Rectal smooth muscle tissue (tissue), 1 donor: ENCODE results near the gene TIMM23.
"Not testable (repeated sequence)": the region's sequence is repeated elsewhere in the genome, so short reads cannot be mapped to it uniquely, and the experiment has no call there.

Experiments used
- H3K27ac ChIP-seq: one replicate; pipeline ENCODE4 v1.7.0; 2013; ENCODE audit warnings: low read depth, low read length, inconsistent platforms
- H3K27me3 ChIP-seq: one replicate; pipeline ENCODE4 v1.7.0; 2013; ENCODE audit warnings: low read length; ENCODE audit not compliant: control insufficient read depth, insufficient read depth
- H3K36me3 ChIP-seq: one replicate; pipeline ENCODE4 v1.7.0; 2013; ENCODE audit warnings: low read length; ENCODE audit not compliant: control insufficient read depth, insufficient read depth
- H3K4me1 ChIP-seq: one replicate; pipeline ENCODE4 v1.7.0; 2013; ENCODE audit warnings: low read length; ENCODE audit not compliant: control insufficient read depth, insufficient read depth
- H3K4me3 ChIP-seq: one replicate; pipeline ENCODE4 v1.7.0; 2013; ENCODE audit warnings: low read length
- H3K9ac ChIP-seq: one replicate; pipeline ENCODE4 v1.7.0; 2013; ENCODE audit warnings: low read length

Gene TIMM23

GRCh38 chr10:46000538-46000937 lies 28.2 kb downstream of the TIMM23 start:
- Histone ChIP-seq H3K9ac (no peak overlapping the region), H3K36me3 (peaks cover 11% of the 10 kb centered on the region), H3K4me3 (no peak overlapping the region), H3K27me3 (no peaks in the 10 kb centered on the region), H3K4me1 (no peaks in the 10 kb centered on the region), H3K27ac (no peak overlapping the region)

GRCh38 chr10:46001187-46001756 lies 29.0 kb downstream of the TIMM23 start:
- no peaks in the 10 kb centered on the region for H3K27me3 ChIP-seq
- H3K36me3 ChIP-seq = peaks cover 17% of the 10 kb centered on the region
- no peaks in the 10 kb centered on the region for H3K4me1 ChIP-seq
- no peak overlapping the region for H3K9ac ChIP-seq
- H3K4me3 ChIP-seq = no peak overlapping the region
- H3K27ac ChIP-seq = no peak overlapping the region

- not testable (repeated sequence) for H3K9ac ChIP-seq, H3K4me1 ChIP-seq, H3K27me3 ChIP-seq, H3K4me3 ChIP-seq, H3K27ac ChIP-seq
- peaks cover 21% of the 10 kb centered on the region for H3K36me3 ChIP-seq
Measured at GRCh38 chr10:46002189-46002687, 29.9 kb downstream of the TIMM23 start.

GRCh38 chr10:46002916-46003693 lies 30.8 kb downstream of the TIMM23 start:
- Histone ChIP-seq H3K4me1 (no peaks in the 10 kb centered on the region), H3K27ac (no peak overlapping the region), H3K4me3 (no peak overlapping the region), H3K36me3 (peaks cover 25% of the 10 kb centered on the region), H3K9ac (no peak overlapping the region), H3K27me3 (no peaks in the 10 kb centered on the region)

GRCh38 chr10:46004963-46005362 lies 32.7 kb downstream of the TIMM23 start:
- H3K27ac ChIP-seq = no peak overlapping the region
- H3K4me1 ChIP-seq = no peaks in the 10 kb centered on the region
- H3K9ac ChIP-seq = no peak overlapping the region
- H3K27me3 ChIP-seq = no peaks in the 10 kb centered on the region
- peaks cover 42% of the 10 kb centered on the region for H3K36me3 ChIP-seq
- no peak overlapping the region for H3K4me3 ChIP-seq

- H3K9ac ChIP-seq = no peak overlapping the region
- no peaks in the 10 kb centered on the region for H3K4me1 ChIP-seq
- no peak overlapping the region for H3K27ac ChIP-seq
- peaks cover 46% of the 10 kb centered on the region for H3K36me3 ChIP-seq
- H3K4me3 ChIP-seq = no peak overlapping the region
- no peaks in the 10 kb centered on the region for H3K27me3 ChIP-seq
Measured at GRCh38 chr10:46005383-46005782, 33.1 kb downstream of the TIMM23 start.

GRCh38 chr10:46006219-46006618 lies 33.9 kb downstream of the TIMM23 start:
- H3K36me3 ChIP-seq = peaks cover 52% of the 10 kb centered on the region
- H3K27ac ChIP-seq = no peak overlapping the region
- no peaks in the 10 kb centered on the region for H3K4me1 ChIP-seq
- H3K4me3 ChIP-seq = no peak overlapping the region
- no peaks in the 10 kb centered on the region for H3K27me3 ChIP-seq
- no peak overlapping the region for H3K9ac ChIP-seq

GRCh38 chr10:46012746-46013145 lies 40.5 kb downstream of the TIMM23 start:
- Histone ChIP-seq H3K27me3 (no peaks in the 10 kb centered on the region), H3K27ac (no peak overlapping the region), H3K36me3 (peaks cover 54% of the 10 kb centered on the region), H3K9ac (no peak overlapping the region), H3K4me3 (no peak overlapping the region), H3K4me1 (no peaks in the 10 kb centered on the region)

- Histone ChIP-seq H3K27ac (no peak overlapping the region), H3K4me3 (no peak overlapping the region), H3K27me3 (no peaks in the 10 kb centered on the region), H3K36me3 (peaks cover 40% of the 10 kb centered on the region), H3K9ac (no peak overlapping the region), H3K4me1 (no peaks in the 10 kb centered on the region)
Measured at GRCh38 chr10:46014206-46014605, 41.9 kb downstream of the TIMM23 start.

- Histone ChIP-seq H3K4me1 (no peaks in the 10 kb centered on the region), H3K4me3 (no peak overlapping the region), H3K27me3 (no peaks in the 10 kb centered on the region), H3K27ac (no peak overlapping the region), H3K9ac (no peak overlapping the region), H3K36me3 (peaks cover 34% of the 10 kb centered on the region)
Measured at GRCh38 chr10:46014683-46015405, 42.6 kb downstream of the TIMM23 start.

- H3K4me3 ChIP-seq = no peak overlapping the region
- peaks cover 3% of the 10 kb centered on the region for H3K4me1 ChIP-seq
- H3K27me3 ChIP-seq = no peaks in the 10 kb centered on the region
- peaks cover 23% of the 10 kb centered on the region for H3K36me3 ChIP-seq
- no peak overlapping the region for H3K9ac ChIP-seq
- H3K27ac ChIP-seq = no peak overlapping the region
Measured at GRCh38 chr10:46016190-46016589, 43.9 kb downstream of the TIMM23 start.

GRCh38 chr10:46016811-46017210 lies 44.5 kb downstream of the TIMM23 start:
- H3K27ac ChIP-seq = no peak overlapping the region
- H3K4me1 ChIP-seq = peaks cover 3% of the 10 kb centered on the region
- no peak overlapping the region for H3K4me3 ChIP-seq
- no peak overlapping the region for H3K9ac ChIP-seq
- no peaks in the 10 kb centered on the region for H3K27me3 ChIP-seq
- peaks cover 18% of the 10 kb centered on the region for H3K36me3 ChIP-seq
